Measurements from ENCODE around the gene SCART1.
"Not testable (repeated sequence)": the region's sequence is repeated elsewhere in the genome, so short reads cannot be mapped to it uniquely, and the experiment has no call there.

SCART1 gene

DNA sequence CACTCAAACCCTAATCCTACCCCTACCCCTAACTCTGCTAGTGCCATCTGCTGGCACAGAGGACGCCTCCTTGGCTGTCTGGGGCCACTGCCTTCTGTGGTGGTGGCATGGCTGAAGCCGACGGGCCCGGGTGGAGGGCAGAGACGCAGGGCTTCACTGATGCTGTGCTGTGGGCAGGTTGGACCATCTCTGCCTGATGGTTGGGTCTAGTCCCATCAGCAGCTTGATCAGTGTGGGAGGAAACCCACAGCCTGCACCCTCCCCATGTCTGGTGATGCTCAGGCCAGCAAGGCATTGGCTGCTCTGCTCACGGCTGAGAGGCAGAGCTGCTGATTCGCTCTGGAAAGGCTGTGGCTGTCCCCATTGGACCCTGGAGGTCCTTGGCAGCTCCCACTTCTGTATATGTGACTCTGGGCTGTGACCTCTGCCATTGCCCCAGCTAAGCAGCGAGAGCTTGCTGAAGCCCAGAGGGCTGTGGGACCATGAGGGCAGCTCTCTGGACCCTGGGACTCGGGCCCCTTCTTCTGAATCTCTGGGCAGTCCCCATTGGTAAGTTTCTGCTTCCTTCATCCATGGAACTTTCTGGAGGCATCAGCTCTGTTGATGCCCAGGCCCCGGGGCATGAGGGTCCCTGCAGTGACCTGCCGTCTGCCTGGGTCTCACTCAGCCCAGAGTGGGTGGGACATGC is at the start of gene SCART1:
SCART1 (plus strand) TSS at position 430 of the 688 bp plus-strand sequence; CDS start at position 483, 53 bp downstream.
- DNase-seq (ENCODE audit: low read depth in 2 of 2) = no peak

DNA sequence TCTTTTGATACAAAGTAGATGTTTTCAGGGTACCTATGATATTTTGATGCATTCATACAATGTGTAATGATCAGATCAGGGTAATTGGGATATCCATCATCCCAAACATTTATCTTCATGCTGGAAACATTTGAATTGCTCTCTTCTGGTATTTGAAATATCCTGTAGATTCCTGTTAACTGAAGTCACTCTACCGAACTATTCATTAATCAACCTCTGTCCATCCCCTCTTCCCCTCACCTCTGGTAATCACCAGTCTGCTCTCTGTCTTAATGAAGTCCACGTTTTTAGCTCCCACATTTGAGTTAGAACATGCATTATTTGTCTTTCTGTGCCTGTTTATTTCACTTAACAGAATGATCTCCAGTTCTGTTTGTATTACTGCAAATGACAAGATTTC is 48.5 kb upstream of the SCART1 start:
- DNase-seq (ENCODE audit: low read depth in 2 of 2) = no peak

DNA sequence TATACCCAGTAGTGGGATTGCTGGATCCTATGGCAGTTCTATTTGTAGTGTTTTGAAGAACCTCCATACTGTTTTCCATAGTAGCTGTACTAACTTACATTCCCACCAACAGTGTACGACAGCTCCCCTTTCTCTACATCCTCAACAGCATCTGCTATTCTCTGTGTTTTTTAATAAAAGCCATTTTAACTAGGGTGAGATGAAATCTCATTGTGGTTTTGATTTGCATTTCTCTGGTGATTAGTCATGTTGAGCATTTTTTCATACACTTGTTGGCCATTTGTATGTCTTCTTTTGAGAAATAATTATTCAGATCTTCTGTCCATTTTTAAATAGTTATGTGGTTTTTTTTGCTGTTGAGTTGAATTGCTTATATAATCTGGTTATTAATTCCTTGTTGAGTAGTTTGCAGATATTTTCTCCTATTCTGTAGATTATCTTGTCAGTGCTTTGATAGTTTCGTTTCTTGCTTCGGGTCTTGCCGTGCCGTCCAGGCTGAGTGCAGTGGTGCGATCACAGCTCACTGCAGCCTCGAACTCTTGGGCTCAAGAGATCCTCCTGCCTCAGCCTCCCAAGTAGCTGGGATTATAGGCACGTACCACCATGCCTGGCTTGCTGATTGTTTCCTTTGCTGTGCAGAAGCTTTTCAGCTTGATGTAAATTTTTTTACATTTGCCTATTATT is 47.8 kb upstream of the SCART1 start:
- DNase-seq (ENCODE audit: low read depth in 2 of 2) = no peak

DNA sequence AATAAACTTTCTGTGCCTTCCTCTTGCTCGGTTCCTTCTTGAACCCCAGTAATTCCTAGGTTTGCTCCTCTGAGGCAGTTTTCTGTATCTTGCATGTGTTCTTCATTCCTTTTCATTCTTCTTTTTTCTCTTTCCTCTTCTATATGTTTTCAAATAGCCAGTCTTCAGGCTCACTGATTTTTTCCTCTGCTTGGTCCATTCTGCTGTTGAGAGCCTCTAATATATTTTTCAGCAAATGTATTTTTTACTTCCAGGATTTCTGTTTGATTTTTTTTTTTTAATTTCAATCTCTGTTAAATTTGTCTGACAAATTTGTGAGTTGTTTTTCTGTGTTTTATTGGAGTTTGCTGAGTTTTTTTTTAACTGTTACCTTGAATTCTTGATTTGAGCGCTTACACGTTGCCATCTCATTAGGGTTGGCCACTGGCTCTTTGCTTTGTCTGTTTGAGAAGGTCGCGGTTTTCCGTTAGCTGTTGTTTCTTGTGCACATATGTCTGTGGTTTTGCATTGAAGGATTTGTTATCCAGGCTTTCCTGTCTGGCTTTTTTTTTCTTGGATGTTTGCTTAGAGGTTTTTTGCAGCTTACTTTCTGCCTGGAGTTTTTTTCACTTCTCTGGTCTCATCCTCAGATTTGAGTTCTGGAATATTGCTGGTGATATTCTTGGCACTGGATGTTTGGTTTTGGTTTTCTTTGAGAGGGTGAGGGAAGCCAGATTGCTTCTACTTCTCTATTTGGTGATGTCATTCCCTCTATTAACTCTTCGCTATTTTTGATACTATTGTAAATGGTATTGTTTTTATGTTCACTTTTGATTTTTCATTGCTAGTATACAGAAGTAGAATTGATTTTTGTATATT is 42.0 kb upstream of the SCART1 start:
- DNase-seq (ENCODE audit: low read depth in 2 of 2) = no peak

DNA sequence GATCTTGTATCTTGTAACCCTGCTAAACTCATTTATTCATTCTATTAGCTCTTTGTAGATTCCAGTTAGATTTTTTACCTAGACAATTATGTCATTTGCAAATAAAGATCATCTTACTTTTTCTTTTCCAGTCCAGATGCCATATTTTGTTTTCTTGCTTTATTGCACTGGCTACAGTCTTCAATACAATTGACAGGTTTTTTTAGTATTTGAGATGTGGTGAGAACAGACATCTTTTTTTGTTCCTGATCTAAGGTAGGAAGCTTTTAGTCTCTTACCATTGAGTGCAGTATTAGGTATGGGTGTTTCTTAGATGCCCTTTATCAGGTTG is 41.4 kb upstream of the SCART1 start:
- DNase-seq (ENCODE audit: low read depth in 2 of 2) = no peak

DNA sequence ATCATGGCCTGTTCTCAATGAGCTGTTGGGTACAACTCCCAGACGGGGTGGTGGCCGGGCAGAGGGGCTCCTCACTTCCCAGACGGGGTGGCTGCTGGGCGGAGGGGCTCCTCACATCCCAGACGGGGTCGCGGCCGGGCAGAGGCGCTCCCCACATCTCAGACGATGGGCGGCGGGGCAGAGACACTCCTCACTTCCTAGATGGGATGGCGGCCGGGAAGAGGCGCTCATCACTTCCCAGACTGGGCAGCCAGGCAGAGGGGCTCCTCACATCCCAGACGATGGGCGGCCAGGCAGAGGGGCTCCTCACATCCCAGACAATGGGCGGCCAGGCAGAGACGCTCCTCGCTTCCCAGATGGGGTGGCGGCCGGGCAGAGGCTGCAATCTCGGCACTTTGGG is 39.3 kb upstream of the SCART1 start:
- not testable (repeated sequence) for DNase-seq (ENCODE audit: low read depth in 2 of 2)

DNA sequence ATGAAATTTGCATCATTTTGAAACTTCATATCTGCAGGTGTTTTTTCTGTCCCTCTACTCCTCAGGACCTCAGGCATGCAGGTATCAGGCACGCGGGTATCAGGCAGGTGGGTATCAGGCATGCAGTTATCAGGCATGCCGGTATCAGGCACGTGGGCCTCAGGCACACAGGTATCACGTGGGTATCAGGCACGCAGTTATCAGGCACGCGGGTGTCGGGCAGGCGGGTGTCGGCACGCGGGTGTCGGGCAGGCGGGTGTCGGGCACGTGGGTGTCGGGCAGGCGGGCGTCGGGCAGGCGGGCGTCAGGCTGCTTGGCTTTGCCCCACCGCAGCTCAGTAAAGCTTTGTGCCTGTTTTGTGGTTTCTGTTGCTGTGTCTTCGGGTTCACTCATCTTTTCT is 38.0 kb upstream of the SCART1 start:
- DNase-seq (ENCODE audit: low read depth in 2 of 2) = no peak

DNA sequence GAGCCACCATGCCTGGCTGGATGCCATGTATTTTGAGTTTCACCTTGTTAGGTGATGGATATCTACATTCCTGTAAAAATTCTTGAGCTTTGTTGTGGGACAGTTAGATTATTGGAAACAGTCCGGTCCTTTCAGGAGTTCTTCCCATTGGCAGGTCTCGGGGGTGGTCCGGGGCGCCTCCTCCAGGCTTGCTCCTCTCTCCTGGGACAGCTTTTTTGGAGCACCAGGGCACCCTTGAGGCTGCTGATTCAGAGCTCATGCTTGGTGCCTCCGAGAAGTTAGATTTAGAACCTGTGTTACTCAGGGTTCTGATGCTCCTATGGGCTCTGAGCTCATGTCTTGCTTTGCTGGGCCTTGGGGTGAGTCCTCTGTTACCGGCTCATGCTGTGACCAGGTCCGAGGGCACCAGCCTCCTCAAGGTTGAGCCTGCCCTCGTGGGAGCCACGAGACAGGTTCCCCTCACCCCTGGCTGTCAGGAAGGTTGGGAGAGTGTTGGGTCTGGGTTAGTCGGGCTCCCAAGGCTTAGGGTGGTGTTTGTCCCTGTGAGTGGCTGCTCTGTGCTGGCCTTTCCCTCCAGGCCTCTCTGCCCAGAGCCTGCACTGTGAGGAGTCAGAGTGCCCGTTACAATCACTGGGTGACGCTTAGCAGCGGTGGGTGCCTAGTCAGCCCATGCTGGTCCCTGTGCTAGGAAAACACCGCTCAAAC is 35.3 kb upstream of the SCART1 start:
- DNase-seq (ENCODE audit: low read depth in 2 of 2) = no peak

DNA sequence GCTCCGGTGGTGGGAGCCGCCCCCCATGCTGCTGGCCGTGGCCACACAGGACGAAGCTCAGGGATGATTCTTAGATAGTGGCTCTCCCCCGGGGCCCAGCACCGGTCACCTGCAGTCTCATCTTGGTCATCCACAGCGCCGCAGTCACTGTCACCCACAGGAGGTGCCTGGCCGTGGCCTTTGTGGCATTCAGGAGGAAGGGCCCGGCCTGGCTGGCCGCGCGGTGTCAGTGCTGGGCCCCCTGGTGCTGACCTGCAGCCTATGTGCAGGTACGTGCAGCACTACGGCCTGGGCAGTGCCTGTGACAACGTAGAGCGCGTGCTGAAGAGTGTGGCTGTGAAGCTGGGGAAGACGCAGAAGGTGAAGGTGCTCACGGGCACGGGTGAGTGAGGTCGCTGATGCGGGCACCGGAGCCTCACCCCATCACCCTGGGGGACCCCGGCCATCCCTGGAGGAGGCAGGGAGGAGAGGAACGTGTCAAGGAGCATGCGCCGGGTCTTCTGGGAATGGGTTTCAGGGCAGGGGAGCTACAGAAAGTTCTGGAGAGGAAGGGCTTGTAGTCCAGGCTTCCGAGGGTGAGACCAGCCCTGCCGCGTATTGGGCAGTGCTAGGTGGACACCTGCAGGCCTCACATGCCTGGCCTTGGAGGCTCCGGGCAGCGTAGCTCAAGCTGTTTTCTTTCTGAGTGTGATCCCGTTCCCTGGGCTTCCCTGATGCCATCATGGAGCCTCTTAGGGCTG is 34.4 kb upstream of the SCART1 start:
- DNase-seq (ENCODE audit: low read depth in 2 of 2) = no peak

DNA sequence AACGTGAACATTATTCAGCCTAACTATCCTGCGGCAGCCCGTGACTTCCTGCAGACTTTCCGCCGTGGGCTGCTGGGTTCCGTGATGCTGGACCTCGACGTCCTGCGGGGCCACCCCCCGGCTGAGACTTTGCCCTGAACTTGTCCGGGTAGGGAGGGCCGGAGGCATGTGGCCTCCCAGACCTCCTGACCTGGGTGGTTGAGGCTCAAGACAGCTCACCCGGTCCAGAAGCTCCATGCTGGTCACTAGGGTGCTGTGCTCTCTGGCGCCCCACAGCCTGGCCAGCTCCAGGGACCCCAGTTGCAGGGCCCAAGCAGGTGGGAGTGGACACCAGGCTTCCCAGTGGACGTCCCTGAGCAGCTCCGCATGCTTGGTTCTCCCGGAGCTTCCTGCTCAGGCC is 33.7 kb upstream of the SCART1 start:
- DNase-seq (ENCODE audit: low read depth in 2 of 2) = no peak

DNA sequence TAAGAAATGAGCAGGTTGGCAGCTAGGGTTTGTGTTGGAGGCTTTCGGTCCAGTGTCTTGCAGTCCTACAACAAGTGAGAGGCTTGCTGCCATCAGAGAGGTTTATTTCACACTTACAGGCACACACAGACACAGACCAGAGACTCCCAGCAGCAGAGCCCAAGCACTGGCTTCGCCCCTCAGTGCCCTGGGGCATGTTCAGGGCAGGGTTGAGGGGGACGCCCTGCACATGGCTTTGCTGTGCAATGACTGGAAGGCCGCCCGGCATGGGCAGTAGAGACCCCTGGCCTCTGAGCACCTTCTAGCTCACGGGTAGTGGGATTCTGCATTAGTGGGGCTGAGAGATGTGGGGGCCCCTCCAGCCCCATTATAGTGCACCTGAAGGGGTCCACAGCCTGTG is 33.2 kb upstream of the SCART1 start:
- DNase-seq (ENCODE audit: low read depth in 2 of 2) = no peak

DNA sequence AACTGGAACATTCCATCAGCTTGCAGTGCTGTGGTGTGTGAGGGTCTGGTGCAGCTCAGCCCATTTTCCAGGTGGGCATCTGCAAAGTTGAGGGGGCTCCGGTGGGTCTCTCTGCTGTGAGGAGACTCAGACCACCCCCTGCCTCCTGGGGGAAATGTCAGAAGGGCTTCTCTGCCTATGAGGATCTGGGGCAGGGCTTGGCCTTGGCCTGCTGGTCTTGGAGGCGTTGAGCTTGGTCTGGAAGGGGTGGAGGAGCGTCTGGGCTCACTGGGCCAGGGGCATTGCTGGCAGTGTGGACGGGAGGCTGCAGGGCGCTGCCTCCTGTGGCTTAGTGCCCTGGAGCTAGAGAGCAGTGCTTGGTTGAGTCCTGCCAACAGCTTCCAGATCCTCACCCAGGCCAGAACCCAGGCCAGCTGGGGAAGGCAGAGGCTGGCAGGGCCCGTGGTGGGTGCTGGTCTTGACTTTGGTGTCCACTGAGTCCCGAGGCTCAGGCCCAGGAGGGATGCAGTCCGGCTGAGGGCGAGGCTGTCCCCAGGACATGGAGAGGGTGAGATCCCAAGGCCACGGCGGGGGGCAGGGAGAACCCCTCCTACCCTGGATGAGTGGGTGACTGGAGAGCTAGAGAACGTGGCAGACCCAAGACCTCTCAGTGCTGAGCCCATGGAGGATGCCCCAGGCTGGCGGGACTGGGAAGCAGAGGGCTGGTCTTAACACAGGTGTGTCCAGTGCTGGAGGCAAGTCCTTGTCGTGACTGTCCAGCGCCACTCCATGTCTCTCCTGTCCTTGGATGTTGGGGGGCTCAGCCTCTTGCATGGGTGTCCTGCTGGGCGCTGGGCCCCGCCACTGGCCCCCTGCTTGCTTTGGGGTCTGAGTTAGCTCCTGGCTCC is 32.2 kb upstream of the SCART1 start:
- DNase-seq (ENCODE audit: low read depth in 2 of 2) = no peak

DNA sequence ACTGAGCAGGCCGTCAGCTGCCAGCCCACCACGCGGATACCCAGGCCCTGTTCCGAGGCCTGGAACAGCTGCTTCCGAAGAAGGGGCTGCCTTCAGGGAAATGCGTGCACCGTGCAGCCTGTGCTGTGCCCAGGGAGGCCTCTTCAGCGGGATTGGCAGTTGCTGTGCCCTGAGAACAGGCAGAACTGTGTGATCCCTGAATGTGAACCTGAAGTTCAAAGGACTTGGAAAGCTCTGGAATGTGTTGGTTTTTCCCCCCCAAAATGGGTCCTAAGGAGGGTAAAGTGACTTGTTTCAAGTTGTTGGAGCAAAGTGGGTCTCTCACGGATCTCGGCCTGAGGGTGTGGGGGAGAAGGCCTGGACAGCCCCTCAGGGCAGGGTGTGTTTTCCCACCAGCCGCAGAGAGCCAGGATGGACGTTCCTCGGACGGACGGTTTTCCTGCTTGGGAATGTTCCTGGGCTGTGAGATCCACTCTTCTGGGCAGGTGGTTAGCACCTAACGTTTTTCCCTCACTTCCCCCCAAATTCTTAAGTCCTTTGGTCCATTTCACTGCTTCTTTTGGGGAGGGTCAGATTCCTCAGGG is 31.4 kb upstream of the SCART1 start:
- no peak for DNase-seq (ENCODE audit: low read depth in 2 of 2)

DNA sequence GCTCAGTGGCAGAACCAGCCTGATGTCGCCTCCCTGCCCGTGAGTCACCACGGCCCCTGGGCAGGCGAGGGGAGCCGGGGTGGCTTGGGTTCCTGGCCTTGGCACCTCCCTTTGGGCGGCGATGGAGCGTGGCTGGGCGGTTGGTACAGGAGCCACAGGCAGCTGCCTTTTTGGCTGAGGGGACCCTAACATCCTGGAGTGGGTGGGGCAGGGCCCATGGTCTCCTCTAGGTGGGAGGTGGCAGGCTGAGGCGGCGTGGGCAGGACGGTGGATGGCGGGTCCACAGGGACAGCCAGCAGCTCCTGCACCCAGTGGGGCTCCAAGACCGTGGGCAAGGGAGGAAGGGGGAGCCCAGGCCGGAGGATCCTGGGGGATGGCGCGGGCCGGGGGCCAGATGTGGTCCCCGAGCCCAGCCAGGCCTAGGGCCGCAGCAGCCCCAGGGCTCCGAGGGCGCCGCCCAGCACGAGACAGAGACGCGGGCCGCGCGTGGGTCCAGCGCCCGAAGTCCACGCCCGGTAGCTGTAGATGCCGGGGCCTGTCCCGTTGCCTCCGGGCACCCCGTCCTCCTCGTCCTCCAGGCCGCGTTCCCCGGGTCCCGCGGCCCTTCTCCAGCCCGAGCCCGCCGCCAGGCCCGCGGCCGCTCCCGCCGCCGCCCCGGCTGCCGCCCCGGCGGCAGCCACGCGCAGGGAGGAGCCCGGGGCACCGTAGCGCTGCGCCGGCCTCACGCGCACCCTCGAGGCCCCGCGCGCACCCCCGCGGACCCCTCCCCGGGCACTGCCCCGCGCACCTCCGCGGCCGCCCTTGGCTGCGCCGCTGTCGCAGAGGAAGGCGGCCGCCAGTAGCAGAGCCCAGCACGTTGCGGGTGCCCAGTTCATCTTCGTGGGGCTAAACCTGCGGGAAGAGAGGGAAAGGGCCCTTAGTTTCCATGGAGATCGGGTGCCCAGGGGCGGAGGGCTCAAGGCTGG is 30.7 kb upstream of the SCART1 start:
- DNase-seq (ENCODE audit: low read depth in 2 of 2) = no peak

DNA sequence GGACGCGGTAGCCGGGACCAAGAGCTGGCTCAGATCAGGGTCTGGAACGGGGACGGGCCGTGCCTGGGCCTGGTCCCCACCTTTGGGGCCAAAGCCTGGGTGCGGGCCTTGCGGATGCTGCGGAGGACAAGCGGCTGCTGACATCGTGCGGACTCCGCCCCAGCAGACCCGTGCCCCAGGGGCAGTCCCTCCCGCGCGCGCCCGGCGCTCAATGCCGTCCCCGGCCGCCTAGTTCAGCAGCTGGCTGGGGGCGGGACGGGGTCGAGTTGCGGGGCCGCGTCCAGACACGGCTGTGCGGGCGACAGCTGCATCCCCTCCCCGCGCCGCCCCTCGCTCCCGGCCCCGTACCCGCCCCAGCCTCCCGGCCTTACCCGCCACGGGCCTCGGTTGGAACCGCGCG is 29.6 kb upstream of the SCART1 start:
- not testable (repeated sequence) for DNase-seq (ENCODE audit: low read depth in 2 of 2)

DNA sequence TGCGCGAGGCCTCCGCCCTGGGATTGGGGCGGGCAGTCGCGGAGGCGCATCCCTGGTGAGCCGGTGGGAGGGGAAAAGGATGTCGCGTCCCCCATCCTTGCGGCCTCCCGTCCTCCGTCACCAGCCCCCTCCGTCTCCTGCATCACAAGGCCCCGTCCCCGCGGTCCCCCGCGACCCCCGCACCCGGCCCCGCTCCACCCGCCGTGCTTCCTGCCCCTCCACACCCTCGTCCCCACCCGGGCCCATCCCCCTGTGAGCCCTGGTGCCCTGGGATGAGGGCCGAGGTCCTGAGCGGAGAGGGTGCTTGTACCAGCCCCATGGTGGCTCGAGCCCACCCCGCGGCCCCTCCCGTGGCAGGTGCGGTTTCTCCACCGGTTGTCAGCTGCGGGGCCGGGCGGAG is 29.1 kb upstream of the SCART1 start, which contains the start of gene SPRN:
SPRN (minus strand) TSS at position 25 of the 400 bp plus-strand sequence. CDS start 944 bp downstream, outside the sequence.
- not testable (repeated sequence) for DNase-seq (ENCODE audit: low read depth in 2 of 2)

DNA sequence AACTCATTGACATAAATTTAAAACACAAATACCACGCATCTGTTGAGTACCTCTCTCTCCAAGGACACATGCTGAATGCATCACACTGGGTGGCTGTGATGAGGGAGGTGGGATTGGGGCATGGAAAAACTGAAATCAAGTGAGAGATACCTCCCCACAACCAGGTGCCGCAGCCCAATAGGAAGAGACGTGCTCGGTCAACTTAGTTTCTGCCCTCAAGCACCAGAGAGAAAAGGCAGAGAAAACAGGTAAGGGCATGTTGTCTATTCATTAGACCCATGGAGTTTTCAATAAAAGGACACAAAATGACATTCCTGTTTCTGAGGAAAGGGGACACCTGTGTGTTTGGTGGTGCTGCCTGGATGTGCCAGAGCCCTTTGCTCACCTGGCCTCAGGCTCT is 24.2 kb upstream of the SCART1 start:
- DNase-seq (ENCODE audit: low read depth in 2 of 2) = not testable (repeated sequence)

DNA sequence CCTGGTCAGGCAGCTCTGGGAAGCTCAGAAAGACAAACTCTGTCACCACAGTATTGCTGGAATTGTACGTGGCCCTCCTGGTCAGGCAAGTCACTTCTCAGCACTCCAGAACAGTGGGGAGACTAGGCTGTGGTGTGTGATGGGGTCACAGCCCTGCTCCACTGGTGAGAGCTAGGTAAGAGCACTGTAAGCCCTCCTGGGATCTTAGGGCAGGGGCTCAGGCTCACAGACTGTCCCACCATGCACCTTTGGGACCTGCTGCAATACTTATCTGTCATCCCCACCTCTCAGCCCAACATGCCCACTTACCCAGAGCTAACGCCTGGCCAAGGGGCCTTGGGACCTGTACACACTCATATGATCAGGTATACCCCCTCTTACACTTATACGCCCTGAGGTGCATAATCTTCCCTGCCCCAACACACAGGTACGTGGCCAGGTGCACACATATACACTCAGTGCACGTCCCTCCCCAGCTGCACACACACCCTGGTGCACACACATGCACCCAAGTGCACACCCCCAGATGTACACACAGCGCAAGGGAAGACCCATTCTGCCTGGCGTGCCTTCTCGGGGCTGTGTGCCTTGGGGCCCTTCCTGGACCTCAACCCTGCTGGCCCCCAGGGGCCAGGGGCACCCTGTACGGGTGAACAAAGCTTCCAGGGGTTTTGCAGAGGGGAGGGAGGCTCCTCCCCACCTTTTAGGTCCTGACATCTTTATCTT is 21.7 kb upstream of the SCART1 start:
- DNase-seq (ENCODE audit: low read depth in 2 of 2) = not testable (repeated sequence)

Data from stimulated activated CD4-positive, alpha-beta T cell treated with anti-CD3 and anti-CD28 coated beads, Interleukin-15, amount 100 ng/mL, for 48 hours (primary cell).